Breast epithelium (tissue), 3 donors: Measurements from ENCODE around the gene PIAS3. TPM values are rescaled to one million over a fixed set of nuclear protein-coding genes. Genes with fewer than 3 reads are reported as not detected.

Experiments used
- total RNA-seq, 3 donors: library from RNA; depleted of rRNA; stranded (reverse); fragments of >200 nt; gene quantifications; one replicate each; pipeline ENCODE4 v1.1.0, GENCODE V29; 2016

Gene PIAS3
- total RNA-seq, 3 donors from 2014 or later = 14.1 to 53.3 (median 31.8) TPM

Other genes starting within 250 kb of the PIAS3 start
- gene PDZK1, start 151.7 kb downstream of the PIAS3 start, total RNA-seq = 10 to 100 TPM in 2 of 3 donors, under 1 TPM in 1; 0.64 to 51.8 (median 25.2) TPM
- under 1 TPM in 2 of 3 donors, not detected in 1; 0.59 to 0.98 TPM for gene CD160, start 139.6 kb downstream of the PIAS3 start, total RNA-seq
- gene RNF115, start 35.0 kb downstream of the PIAS3 start, total RNA-seq = 10 to 100 TPM; 24.3 to 28.2 (median 26.1) TPM
- 10 to 100 TPM; 40.5 to 50.3 (median 40.6) TPM for gene POLR3C, start 34.9 kb downstream of the PIAS3 start, total RNA-seq
- 1 to 10 TPM; 2.5 to 4.0 (median 3.3) TPM for gene NUDT17, start 13.5 kb downstream of the PIAS3 start, total RNA-seq
- 10 to 100 TPM in 1 of 3 donors, 1 to 10 TPM in 2; 6.4 to 10.2 (median 7.0) TPM for gene ANKRD35, start 26.8 kb upstream of the PIAS3 start, total RNA-seq
- 10 to 100 TPM in 2 of 3 donors, 1 to 10 TPM in 1; 3.2 to 74.9 (median 30.2) TPM for gene ITGA10, start 51.0 kb upstream of the PIAS3 start, total RNA-seq
- gene PEX11B, start 59.6 kb upstream of the PIAS3 start, total RNA-seq = 10 to 100 TPM; 20.3 to 40.1 (median 22.0) TPM
- 100 to 1,000 TPM; 115 to 137 (median 128) TPM for gene RBM8A, start 68.4 kb upstream of the PIAS3 start, total RNA-seq
- gene LIX1L, start 98.9 kb upstream of the PIAS3 start, total RNA-seq = 10 to 100 TPM; 18.1 to 28.5 (median 21.8) TPM
- under 1 TPM; 0.16 to 0.98 (median 0.59) TPM for gene ANKRD34A, start 105.5 kb upstream of the PIAS3 start, total RNA-seq
- 10 to 100 TPM; 18.0 to 32.8 (median 18.1) TPM for gene POLR3GL, start 105.6 kb upstream of the PIAS3 start, total RNA-seq
- 1,000 to 10,000 TPM; 2,506 to 3,955 (median 3,543) TPM for gene TXNIP, start 137.5 kb upstream of the PIAS3 start, total RNA-seq
- not detected for gene HJV, start 162.7 kb upstream of the PIAS3 start, total RNA-seq